ENCODE measurements around the gene FAM107B.

DNA sequence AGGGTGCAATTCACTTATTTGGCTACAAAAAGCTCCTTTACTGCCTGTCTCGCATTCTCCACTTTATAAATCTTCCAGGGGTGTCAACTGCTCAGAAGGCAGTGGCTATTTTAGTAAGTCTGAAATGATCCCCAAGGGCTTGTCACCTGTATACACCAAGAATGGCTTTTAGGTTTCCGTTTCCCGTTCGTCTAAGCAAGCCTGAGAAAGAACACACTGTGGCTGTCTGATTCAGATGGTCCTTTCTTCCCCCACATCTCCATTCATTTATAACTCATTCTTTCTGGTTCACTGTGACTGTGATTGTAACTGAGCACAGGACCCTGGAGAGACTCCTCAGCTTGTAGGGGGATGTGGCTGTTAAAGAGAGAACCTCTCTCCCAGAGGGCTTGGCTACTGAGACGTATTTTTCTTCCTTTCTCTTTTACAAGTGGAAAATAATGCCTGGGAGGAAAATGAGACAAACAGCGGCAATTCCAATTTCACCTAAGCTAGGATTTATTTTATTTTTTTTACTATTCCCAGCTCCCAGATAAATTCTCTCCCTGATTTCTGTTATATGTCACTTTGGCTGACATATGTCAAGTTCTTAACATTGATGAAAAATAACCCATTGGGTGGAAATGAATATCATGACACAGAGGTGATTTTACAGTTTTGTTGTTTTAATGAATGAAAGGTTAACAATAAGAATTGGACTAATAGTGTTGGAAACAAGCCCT, 129.3 kb downstream of the FAM107B start:
- TF ChIP-seq, protein P1, sequence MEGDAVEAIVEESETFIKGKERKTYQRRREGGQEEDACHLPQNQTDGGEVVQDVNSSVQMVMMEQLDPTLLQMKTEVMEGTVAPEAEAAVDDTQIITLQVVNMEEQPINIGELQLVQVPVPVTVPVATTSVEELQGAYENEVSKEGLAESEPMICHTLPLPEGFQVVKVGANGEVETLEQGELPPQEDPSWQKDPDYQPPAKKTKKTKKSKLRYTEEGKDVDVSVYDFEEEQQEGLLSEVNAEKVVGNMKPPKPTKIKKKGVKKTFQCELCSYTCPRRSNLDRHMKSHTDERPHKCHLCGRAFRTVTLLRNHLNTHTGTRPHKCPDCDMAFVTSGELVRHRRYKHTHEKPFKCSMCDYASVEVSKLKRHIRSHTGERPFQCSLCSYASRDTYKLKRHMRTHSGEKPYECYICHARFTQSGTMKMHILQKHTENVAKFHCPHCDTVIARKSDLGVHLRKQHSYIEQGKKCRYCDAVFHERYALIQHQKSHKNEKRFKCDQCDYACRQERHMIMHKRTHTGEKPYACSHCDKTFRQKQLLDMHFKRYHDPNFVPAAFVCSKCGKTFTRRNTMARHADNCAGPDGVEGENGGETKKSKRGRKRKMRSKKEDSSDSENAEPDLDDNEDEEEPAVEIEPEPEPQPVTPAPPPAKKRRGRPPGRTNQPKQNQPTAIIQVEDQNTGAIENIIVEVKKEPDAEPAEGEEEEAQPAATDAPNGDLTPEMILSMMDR (IDR thresholded peaks at IDR 0.05), result no peak
- TF ChIP-seq POLR2A (IDR thresholded peaks at IDR 0.05), result no peak

Data from thyroid gland (tissue), 4 donors.